Suprapubic skin (tissue), 4 donors: Measurements from ENCODE around the gene FKRP.
"Not testable (repeated sequence)": the region's sequence is repeated elsewhere in the genome, so short reads cannot be mapped to it uniquely, and the experiment has no call there.

ENCODE experiments used
- POLR2A ChIP-seq, 2 donors: fragments of 450-650 bp; IDR thresholded peaks; one replicate each; pipeline ENCODE4 v1.6.1; 2017; ENCODE audit warnings: antibody characterized with exemption in 2 of 2, mild to moderate bottlenecking in 2 of 2, moderate library complexity in 2 of 2
- POLR2AphosphoS5 ChIP-seq, 3 donors: sonication (generic); formaldehyde crosslinking; IDR thresholded peaks; one replicate each; pipeline ENCODE4 v1.6.1; 2017; ENCODE audit warnings: antibody characterized with exemption in 3 of 3
- TF ChIP-seq, protein P1 (sequence below), 2 donors: fragments of 200-600 bp in 1 of 2; fragments of 450-650 bp in 1 of 2; sonication (generic) in 1 of 2; IDR thresholded peaks; one replicate each; pipeline ENCODE4 v1.5.1; 2016 to 2019; ENCODE audit warnings: antibody characterized with exemption in 2 of 2, mild to moderate bottlenecking in 1 of 2, moderate library complexity in 1 of 2

DNA sequence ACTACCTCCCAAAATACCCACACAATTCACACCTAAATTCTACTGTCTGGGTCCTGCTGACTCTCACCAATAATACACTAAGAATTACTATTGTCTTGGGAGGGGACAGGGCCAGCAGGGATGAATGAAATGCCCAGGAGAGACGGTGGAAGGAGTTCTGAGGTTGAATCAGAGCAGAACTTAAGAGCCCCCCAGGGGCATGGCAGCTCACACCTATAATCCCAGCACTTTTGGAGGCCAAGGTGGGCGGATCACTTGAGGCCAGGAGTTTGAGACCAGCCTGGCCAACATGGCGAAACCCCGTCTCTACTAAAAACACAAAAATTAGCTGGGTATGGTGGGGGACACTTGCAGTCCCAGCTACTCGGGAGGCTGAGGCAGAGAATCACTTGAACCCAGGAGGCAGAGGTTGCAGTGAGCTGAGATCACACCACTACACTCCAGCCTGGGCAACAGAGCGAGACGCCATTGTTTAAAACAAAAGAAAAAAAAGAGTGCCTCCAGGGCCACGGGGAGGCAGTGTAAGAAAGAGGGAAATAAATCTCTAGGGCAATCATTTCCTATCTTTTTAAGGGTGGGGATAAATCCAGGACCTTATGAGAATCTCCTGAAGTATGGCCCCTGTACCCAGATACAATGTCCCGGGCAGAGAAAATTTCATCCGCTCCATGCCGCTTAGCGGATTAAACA is 32.2 kb downstream of the FKRP start:
- not testable (repeated sequence) for TF ChIP-seq POLR2AphosphoS5, POLR2A (IDR thresholded peaks at IDR 0.05)
- TF ChIP-seq, protein P1, sequence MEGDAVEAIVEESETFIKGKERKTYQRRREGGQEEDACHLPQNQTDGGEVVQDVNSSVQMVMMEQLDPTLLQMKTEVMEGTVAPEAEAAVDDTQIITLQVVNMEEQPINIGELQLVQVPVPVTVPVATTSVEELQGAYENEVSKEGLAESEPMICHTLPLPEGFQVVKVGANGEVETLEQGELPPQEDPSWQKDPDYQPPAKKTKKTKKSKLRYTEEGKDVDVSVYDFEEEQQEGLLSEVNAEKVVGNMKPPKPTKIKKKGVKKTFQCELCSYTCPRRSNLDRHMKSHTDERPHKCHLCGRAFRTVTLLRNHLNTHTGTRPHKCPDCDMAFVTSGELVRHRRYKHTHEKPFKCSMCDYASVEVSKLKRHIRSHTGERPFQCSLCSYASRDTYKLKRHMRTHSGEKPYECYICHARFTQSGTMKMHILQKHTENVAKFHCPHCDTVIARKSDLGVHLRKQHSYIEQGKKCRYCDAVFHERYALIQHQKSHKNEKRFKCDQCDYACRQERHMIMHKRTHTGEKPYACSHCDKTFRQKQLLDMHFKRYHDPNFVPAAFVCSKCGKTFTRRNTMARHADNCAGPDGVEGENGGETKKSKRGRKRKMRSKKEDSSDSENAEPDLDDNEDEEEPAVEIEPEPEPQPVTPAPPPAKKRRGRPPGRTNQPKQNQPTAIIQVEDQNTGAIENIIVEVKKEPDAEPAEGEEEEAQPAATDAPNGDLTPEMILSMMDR (IDR thresholded peaks at IDR 0.05) = not testable (repeated sequence)
